Transverse colon (tissue), 4 donors: ENCODE results near the gene RELT. TPM values are rescaled to one million over a fixed set of nuclear protein-coding genes. Genes with fewer than 3 reads are reported as not detected.

ENCODE experiments used
- DNase-seq: peaks from one replicate; pipeline ENCODE4 v3.0.0-alpha.2; 2019
- H3K27ac ChIP-seq, 4 donors: fragments of 200-600 bp; sonication (generic); 2 replicates each; pipeline ENCODE4 v1.5.1; 2016 to 2018; ENCODE audit warnings: inconsistent platforms in 4 of 4
- H3K27me3 ChIP-seq: fragments of 200-600 bp; sonication (generic); 2 replicates; pipeline ENCODE4 v1.5.1; 2017; ENCODE audit warnings: inconsistent platforms
- H3K36me3 ChIP-seq, 4 donors: fragments of 200-600 bp; sonication (generic); 2 replicates each; pipeline ENCODE4 v1.5.1; 2017 to 2019; ENCODE audit warnings: inconsistent platforms in 4 of 4
- H3K4me1 ChIP-seq, 4 donors: fragments of 200-600 bp; sonication (generic); 2 replicates each; pipeline ENCODE4 v1.5.1; 2017 to 2020; ENCODE audit warnings: inconsistent platforms in 4 of 4
- H3K4me3 ChIP-seq, 4 donors: fragments of 200-600 bp; sonication (generic); 1 replicate in 1 of 4; 2 replicates in 3 of 4; pipeline versions ENCODE4 v1.5.1 to v1.6.1; 2017 to 2019; ENCODE audit warnings: inconsistent platforms in 4 of 4
- H3K9me3 ChIP-seq, 2 donors: fragments of 200-600 bp; sonication (generic); 2 replicates each; pipeline ENCODE4 v1.5.1; 2017 to 2019; ENCODE audit warnings: inconsistent platforms in 2 of 2
- EP300 ChIP-seq: sonication (generic); formaldehyde crosslinking; IDR thresholded peaks from one replicate; pipeline ENCODE4 v1.6.1; 2017; ENCODE audit warnings: antibody characterized with exemption, low read depth
- POLR2A ChIP-seq: fragments of 450-650 bp; IDR thresholded peaks from one replicate; pipeline ENCODE4 v1.6.1; 2016; ENCODE audit warnings: antibody characterized with exemption, mild to moderate bottlenecking, moderate library complexity
- POLR2AphosphoS5 ChIP-seq, 3 donors: sonication (generic); formaldehyde crosslinking; IDR thresholded peaks; one replicate each; pipeline ENCODE4 v1.6.1; 2016; ENCODE audit warnings: antibody characterized with exemption in 3 of 3
- WGBS, 2 donors: methylation state at CpG; one replicate each; pipeline ENCODE4 v1.1.5; 2018; ENCODE audit warnings: low coverage in 1 of 2; 5-methylcytosine and 5-hydroxymethylcytosine counted together
- in situ Hi-C, 4 donors: fragments of 200-750 bp; cut with MboI; loops; one replicate each; pipeline versions ENCODE4 v1.15.0 to v1.15.1; 2017; ENCODE audit warnings: low sequenced_read_pairs in 3 of 4, low pct_ligation_motif_present in 1 of 4, low pct_unique_long_range_greater_than_20kb in 1 of 4
- intact Hi-C: fragments of 100-400 bp; cut with DNase I; formaldehyde crosslinking; loops from one replicate; pipeline ENCODE4 v1.15.1; 2023; ENCODE audit warnings: low total_unique reads
- total RNA-seq, 4 donors: library from RNA; depleted of rRNA; stranded (reverse); fragments of >200 nt; gene quantifications; one replicate each; pipeline ENCODE4 v1.1.0, GENCODE V29; 2016
- TF ChIP-seq, protein P1 (sequence below), 5 experiments: fragments of 200-600 bp in 3 of 5; fragments of 450-650 bp in 2 of 5; sonication (generic) in 3 of 5; IDR thresholded peaks; 1 replicate in 2 of 5; 2 replicates in 3 of 5; pipeline ENCODE4 v1.5.1; 2016 to 2017; ENCODE audit warnings: antibody characterized with exemption in 5 of 5, inconsistent platforms in 3 of 5, mild to moderate bottlenecking in 2 of 5, moderate library complexity in 1 of 5

The RELT gene
- total RNA-seq, 4 donors from 2014 or later: 2.0 to 10.1 (median 6.1) TPM

DNA sequence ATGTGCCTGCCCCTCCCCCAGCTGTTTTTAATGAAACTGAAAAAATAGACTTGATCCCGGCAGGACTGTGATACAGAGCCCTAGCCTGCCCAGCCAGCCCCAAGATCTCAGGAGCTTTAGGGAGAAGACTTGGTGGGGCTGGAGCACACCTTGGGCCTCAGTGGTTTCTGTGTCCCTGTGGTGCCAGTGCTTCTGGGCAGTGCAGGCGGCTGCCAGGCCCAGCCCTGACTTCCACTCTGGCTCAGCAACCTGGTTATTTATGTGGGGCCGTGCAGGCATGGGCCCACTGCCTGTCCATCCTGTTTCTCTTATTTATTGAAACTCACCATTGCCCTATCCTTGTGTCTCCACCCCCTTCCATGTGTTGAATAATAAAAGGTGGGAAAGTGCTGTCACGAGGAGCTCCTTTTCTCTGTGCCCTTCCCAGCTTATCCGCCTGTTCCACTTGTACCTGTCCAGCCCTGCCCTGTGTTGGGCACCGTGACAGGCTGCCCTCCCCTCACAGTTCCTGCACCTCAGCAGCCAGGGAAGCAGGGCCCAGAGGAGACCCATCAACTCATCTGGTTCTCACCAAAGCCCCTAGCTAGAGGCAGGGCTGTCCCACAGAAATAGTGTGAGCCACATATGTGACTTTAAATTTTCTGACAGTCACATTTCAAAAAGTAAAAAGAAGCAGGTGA is 20.2 kb downstream of the RELT start:
- H3K27me3 ChIP-seq: no peaks in the 10 kb centered on the region
- intact Hi-C loops (no loop called here), in situ Hi-C loops (loop anchor here in 1 of 4 donors (10.0 kb wide), 1 partner anchor 52 kb away; no protein-coding TSS in a partner anchor)
- H3K9me3 ChIP-seq: no peaks in the 10 kb centered on the region
- 68 to 88% methylated on average over 4 to 6 of the region's 6 CpGs for WGBS, 2 donors
- no peak for DNase-seq
- no peak for TF ChIP-seq POLR2A
- TF ChIP-seq EP300: no peak
- TF ChIP-seq POLR2AphosphoS5 (IDR thresholded peaks at IDR 0.05): no peak
- TF ChIP-seq, protein P1, sequence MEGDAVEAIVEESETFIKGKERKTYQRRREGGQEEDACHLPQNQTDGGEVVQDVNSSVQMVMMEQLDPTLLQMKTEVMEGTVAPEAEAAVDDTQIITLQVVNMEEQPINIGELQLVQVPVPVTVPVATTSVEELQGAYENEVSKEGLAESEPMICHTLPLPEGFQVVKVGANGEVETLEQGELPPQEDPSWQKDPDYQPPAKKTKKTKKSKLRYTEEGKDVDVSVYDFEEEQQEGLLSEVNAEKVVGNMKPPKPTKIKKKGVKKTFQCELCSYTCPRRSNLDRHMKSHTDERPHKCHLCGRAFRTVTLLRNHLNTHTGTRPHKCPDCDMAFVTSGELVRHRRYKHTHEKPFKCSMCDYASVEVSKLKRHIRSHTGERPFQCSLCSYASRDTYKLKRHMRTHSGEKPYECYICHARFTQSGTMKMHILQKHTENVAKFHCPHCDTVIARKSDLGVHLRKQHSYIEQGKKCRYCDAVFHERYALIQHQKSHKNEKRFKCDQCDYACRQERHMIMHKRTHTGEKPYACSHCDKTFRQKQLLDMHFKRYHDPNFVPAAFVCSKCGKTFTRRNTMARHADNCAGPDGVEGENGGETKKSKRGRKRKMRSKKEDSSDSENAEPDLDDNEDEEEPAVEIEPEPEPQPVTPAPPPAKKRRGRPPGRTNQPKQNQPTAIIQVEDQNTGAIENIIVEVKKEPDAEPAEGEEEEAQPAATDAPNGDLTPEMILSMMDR (IDR thresholded peaks at IDR 0.05): no peak
- no peaks in the 10 kb centered on the region for H3K4me1 ChIP-seq
- H3K27ac ChIP-seq: no peak overlapping the region
- H3K36me3 ChIP-seq: no peaks in the 10 kb centered on the region
- H3K4me3 ChIP-seq: no peak overlapping the region

GRCh38 chr11:73396985-73397384 is 20.8 kb downstream of the RELT start:
- Histone ChIP-seq H3K4me3 (no peak overlapping the region), H3K27ac (no peak overlapping the region), H3K27me3 (no peaks in the 10 kb centered on the region), H3K9me3 (no peaks in the 10 kb centered on the region), H3K4me1 (no peaks in the 10 kb centered on the region), H3K36me3 (no peaks in the 10 kb centered on the region)
- no peak for TF ChIP-seq EP300
- TF ChIP-seq, protein P1 (IDR thresholded peaks at IDR 0.05): no peak
- no peak for TF ChIP-seq POLR2A
- intact Hi-C loops: no loop called here
- WGBS, 2 donors: 87% methylated on average over 7 of the region's 7 CpGs; no CpG with 5 or more reads in 1 of the 2 donors
- in situ Hi-C loops: loop anchor here in 1 of 4 donors (10.0 kb wide), 1 partner anchor 52 kb away; no protein-coding TSS in a partner anchor
- no peak for DNase-seq

DNA sequence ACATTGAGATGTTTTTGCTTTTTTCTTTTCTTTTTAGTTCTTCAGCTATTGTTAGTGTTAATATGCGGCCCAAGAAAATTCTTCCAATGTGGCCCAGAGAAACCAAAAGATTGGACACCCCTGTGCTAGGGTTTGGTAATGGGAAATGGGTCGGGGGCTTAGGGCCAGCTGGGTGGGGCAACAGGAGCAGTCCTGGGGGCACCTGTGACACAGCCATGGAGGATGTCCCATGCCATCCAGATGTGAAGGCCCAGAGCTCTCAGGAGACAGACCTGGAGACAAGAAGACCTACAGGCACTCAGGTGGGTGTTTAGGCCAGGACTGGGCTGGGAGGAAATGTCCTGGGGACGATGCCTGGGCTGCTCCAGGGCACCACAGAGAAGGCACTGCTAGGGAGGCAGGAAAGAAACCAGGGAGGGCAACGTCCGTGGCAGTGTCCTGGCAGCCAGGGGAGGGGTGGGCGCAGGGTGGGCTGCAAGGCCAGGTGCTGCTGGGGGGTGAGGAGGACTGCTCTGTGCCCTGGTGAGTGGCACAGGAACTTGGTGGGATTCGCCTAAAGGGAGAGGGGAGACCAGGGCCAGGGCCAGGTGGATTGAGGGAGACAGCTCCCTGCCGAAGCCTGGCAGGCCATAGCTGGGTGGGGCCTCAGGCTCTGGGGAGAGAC is 21.4 kb downstream of the RELT start:
- intact Hi-C loops: no loop called here
- in situ Hi-C loops: loop anchor here in 1 of 4 donors (10.0 kb wide), 1 partner anchor 53 kb away; no protein-coding TSS in a partner anchor
- Histone ChIP-seq H3K36me3 (no peaks in the 10 kb centered on the region), H3K9me3 (no peaks in the 10 kb centered on the region), H3K27me3 (no peaks in the 10 kb centered on the region), H3K27ac (no peak overlapping the region), H3K4me1 (no peaks in the 10 kb centered on the region), H3K4me3 (no peak overlapping the region)
- no peak for DNase-seq
- WGBS, 2 donors: 86% methylated on average over 8 of the region's 8 CpGs; no CpG with 5 or more reads in 1 of the 2 donors
- TF ChIP-seq, protein P1 (IDR thresholded peaks at IDR 0.05): no peak
- TF ChIP-seq POLR2A: no peak
- TF ChIP-seq POLR2AphosphoS5 (IDR thresholded peaks at IDR 0.05): no peak
- TF ChIP-seq EP300: no peak

- DNase-seq: no peak
- H3K4me3 ChIP-seq: no peak overlapping the region
- intact Hi-C loops (no loop called here), in situ Hi-C loops (loop anchor here in 1 of 4 donors (10.0 kb wide), 1 partner anchor 53 kb away; no protein-coding TSS in a partner anchor)
- H3K9me3 ChIP-seq: no peaks in the 10 kb centered on the region
- 70% methylated on average over 5 of the region's 5 CpGs; no CpG with 5 or more reads in 1 of the 2 donors for WGBS, 2 donors
- H3K36me3 ChIP-seq: no peaks in the 10 kb centered on the region
- no peaks in the 10 kb centered on the region for H3K27me3 ChIP-seq
- no peaks in the 10 kb centered on the region for H3K4me1 ChIP-seq
- TF ChIP-seq, protein P1 (IDR thresholded peaks at IDR 0.05): no peak
- TF ChIP-seq POLR2AphosphoS5 (IDR thresholded peaks at IDR 0.05) (no peak), POLR2A (no peak), EP300 (no peak)
- no peak overlapping the region for H3K27ac ChIP-seq
Observed at GRCh38 chr11:73398132-73398526, 21.9 kb downstream of the RELT start.
